HepG2 (cell line): ENCODE results near the gene DLL3. TPM values are rescaled to one million over a fixed set of nuclear protein-coding genes. Genes with fewer than 3 reads are reported as not detected.

ENCODE experiments used
- ATF7 ChIP-seq, 2 experiments: fragments of 450-650 bp in 1 of 2; sonication (generic) in 1 of 2; formaldehyde crosslinking in 1 of 2; IDR thresholded peaks; 2 replicates each; pipeline versions ENCODE4 v1.4.0 to v1.6.1; 2016 to 2020; ENCODE audit warnings: antibody characterized with exemption in 1 of 2, mild to moderate bottlenecking in 1 of 2, missing genetic modification reagents in 1 of 2
- BRD4 ChIP-seq: sonication (generic); formaldehyde crosslinking; IDR thresholded peaks from 2 replicates; pipeline ENCODE4 v1.4.0; 2020; ENCODE audit warnings: missing genetic modification reagents
- CHCHD3 ChIP-seq: sonication (generic); formaldehyde crosslinking; IDR thresholded peaks from 2 replicates; pipeline ENCODE4 v1.8.0; 2022; ENCODE audit warnings: mild to moderate bottlenecking, missing genetic modification reagents, moderate library complexity
- IKZF4 ChIP-seq: sonication (generic); formaldehyde crosslinking; IDR thresholded peaks from 2 replicates; pipeline ENCODE4 v1.5.1; 2020; ENCODE audit warnings: borderline replicate concordance, mild to moderate bottlenecking, low read depth, missing genetic modification reagents; ENCODE audit errors: not compliant biosample characterization
- MIXL1 ChIP-seq: IDR thresholded peaks from 2 replicates; pipeline ENCODE4 v1.6.1; 2016
- NFIC ChIP-seq: IDR thresholded peaks from 2 replicates; pipeline ENCODE4 v1.6.1; 2012; ENCODE audit warnings: mild to moderate bottlenecking, low read length, inconsistent platforms
- SRY ChIP-seq: sonication (generic); formaldehyde crosslinking; IDR thresholded peaks from 2 replicates; pipeline ENCODE4 v1.8.0; 2022; ENCODE audit warnings: mild to moderate bottlenecking, missing genetic modification reagents
- ZNF34 ChIP-seq: sonication (generic); formaldehyde crosslinking; IDR thresholded peaks from 2 replicates; pipeline ENCODE4 v1.4.0; 2020; ENCODE audit warnings: mild to moderate bottlenecking, missing genetic modification reagents, borderline replicate concordance
- polyA plus RNA-seq, 8 experiments: library from polyadenylated mRNA; depleted of rRNA in 3 of 8; stranded (reverse) in 7 of 8; unstranded in 1 of 8; fragments of >200 nt; fragmentation: Illumina TruSeq in 4 of 8; extraction: Trizol in 4 of 8; gene quantifications; 2 replicates each; pipeline versions ENCODE4 v1.2.1 to v1.2.3, GENCODE V29; 2011 to 2016; ENCODE audit warnings: low read depth in 4 of 8, missing spikeins in 1 of 8, mixed read lengths in 1 of 8; ENCODE audit not compliant: insufficient read depth in 1 of 8
- total RNA-seq, 5 experiments: library from RNA; depleted of rRNA; stranded (reverse); fragments of >200 nt; fragmentation: Illumina TruSeq; extraction: Trizol; gene quantifications; 2 replicates each; pipeline ENCODE4 v1.2.3, GENCODE V29; 2016; ENCODE audit warnings: low read depth in 1 of 5
- TF ChIP-seq, protein P1 (sequence below): sonication (generic); formaldehyde crosslinking; IDR thresholded peaks from 2 replicates; pipeline ENCODE4 v1.4.0; 2020; ENCODE audit warnings: missing genetic modification reagents
- TF ChIP-seq, protein P2 (sequence below): sonication (generic); formaldehyde crosslinking; IDR thresholded peaks from 2 replicates; pipeline ENCODE4 v1.4.0; 2020; ENCODE audit warnings: low read depth, missing genetic modification reagents
- TF ChIP-seq, protein P3 (sequence below), 2 experiments: sonication (generic) in 1 of 2; formaldehyde crosslinking in 1 of 2; IDR thresholded peaks; 2 replicates each; pipeline versions ENCODE4 v1.6.1 to v1.9.0; 2014 to 2022; ENCODE audit warnings: antibody characterized with exemption in 1 of 2, borderline replicate concordance in 1 of 2, inconsistent platforms in 1 of 2, low read depth in 1 of 2, missing genetic modification reagents in 1 of 2
- TF ChIP-seq, protein P4 (sequence below): sonication (generic); formaldehyde crosslinking; IDR thresholded peaks from 2 replicates; pipeline ENCODE4 v1.8.1; 2023; ENCODE audit warnings: mild to moderate bottlenecking, missing genetic modification reagents

The DLL3 gene
- total and polyA plus RNA-seq, 2 of the 13 experiments (the other 11 are each of a cell fraction or from before 2014, with no cell fraction given) = 0.35 to 0.55 TPM

DNA sequence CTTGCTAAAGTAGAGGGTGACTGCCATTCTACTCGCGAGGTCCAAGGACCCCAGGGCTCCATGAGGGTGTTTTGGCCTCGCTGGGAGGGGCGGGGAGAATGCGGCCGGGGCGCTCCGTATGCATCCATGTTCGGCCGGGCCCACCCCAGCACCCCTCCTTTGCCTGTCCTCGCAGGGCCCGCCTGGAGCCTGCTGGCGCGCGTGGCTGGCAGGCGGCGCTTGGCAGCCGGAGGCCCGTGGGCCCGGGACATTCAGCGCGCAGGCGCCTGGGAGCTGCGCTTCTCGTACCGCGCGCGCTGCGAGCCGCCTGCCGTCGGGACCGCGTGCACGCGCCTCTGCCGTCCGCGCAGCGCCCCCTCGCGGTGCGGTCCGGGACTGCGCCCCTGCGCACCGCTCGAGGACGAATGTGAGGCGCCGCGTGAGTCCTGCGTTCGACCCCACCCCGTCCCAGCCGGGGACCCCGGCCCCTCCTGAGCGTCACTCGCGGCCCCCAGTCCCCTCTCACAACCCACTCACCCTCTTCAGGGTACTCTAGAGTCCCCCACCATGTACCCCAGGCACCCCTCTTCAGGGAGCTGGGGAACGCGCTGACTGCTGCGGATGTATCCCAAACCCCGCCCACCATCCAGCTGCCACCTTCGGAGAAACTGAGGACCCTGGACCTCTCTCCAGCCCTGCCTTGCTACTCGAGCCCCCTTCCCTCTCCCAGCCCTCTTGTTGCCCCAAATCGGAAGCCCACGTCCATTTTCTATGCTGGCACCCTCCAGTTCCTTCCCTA lies 4.1 kb downstream of the DLL3 start (continued):
- TF ChIP-seq, protein P1, sequence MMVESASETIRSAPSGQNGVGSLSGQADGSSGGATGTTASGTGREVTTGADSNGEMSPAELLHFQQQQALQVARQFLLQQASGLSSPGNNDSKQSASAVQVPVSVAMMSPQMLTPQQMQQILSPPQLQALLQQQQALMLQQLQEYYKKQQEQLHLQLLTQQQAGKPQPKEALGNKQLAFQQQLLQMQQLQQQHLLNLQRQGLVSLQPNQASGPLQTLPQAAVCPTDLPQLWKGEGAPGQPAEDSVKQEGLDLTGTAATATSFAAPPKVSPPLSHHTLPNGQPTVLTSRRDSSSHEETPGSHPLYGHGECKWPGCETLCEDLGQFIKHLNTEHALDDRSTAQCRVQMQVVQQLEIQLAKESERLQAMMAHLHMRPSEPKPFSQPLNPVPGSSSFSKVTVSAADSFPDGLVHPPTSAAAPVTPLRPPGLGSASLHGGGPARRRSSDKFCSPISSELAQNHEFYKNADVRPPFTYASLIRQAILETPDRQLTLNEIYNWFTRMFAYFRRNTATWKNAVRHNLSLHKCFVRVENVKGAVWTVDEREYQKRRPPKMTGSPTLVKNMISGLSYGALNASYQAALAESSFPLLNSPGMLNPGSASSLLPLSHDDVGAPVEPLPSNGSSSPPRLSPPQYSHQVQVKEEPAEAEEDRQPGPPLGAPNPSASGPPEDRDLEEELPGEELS (CRISPR knock-in tag) = 0 out of 2 replicates have a peak, but pooled peaks have one; percentile 28
- TF ChIP-seq SRY (CRISPR knock-in tag) (peak; percentile 99), ATF7 (IDR thresholded peaks at IDR 0.05) (no peak), ATF7 (CRISPR knock-in tag; IDR thresholded peaks at IDR 0.05) (peak; percentile 74; the same call in 1 of the 2 replicates), BRD4 (CRISPR knock-in tag) (peak; percentile 55; the same call in 1 of the 2 replicates), NFIC (no peak), ZNF34 (CRISPR knock-in tag) (peak; percentile 64; the same call in 1 of the 2 replicates), CHCHD3 (peak; percentile 99), IKZF4 (CRISPR knock-in tag) (peak; percentile 99), MIXL1 (peak; percentile 83)
- TF ChIP-seq, protein P2, sequence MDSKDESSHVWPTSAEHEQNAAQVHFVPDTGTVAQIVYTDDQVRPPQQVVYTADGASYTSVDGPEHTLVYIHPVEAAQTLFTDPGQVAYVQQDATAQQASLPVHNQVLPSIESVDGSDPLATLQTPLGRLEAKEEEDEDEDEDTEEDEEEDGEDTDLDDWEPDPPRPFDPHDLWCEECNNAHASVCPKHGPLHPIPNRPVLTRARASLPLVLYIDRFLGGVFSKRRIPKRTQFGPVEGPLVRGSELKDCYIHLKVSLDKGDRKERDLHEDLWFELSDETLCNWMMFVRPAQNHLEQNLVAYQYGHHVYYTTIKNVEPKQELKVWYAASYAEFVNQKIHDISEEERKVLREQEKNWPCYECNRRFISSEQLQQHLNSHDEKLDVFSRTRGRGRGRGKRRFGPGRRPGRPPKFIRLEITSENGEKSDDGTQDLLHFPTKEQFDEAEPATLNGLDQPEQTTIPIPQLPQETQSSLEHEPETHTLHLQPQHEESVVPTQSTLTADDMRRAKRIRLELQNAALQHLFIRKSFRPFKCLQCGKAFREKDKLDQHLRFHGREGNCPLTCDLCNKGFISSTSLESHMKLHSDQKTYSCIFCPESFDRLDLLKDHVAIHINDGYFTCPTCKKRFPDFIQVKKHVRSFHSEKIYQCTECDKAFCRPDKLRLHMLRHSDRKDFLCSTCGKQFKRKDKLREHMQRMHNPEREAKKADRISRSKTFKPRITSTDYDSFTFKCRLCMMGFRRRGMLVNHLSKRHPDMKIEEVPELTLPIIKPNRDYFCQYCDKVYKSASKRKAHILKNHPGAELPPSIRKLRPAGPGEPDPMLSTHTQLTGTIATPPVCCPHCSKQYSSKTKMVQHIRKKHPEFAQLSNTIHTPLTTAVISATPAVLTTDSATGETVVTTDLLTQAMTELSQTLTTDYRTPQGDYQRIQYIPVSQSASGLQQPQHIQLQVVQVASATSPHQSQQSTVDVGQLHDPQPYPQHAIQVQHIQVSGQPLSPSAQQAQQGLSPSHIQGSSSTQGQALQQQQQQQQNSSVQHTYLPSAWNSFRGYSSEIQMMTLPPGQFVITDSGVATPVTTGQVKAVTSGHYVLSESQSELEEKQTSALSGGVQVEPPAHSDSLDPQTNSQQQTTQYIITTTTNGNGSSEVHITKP (CRISPR knock-in tag) = no peak
- TF ChIP-seq, protein P3, sequence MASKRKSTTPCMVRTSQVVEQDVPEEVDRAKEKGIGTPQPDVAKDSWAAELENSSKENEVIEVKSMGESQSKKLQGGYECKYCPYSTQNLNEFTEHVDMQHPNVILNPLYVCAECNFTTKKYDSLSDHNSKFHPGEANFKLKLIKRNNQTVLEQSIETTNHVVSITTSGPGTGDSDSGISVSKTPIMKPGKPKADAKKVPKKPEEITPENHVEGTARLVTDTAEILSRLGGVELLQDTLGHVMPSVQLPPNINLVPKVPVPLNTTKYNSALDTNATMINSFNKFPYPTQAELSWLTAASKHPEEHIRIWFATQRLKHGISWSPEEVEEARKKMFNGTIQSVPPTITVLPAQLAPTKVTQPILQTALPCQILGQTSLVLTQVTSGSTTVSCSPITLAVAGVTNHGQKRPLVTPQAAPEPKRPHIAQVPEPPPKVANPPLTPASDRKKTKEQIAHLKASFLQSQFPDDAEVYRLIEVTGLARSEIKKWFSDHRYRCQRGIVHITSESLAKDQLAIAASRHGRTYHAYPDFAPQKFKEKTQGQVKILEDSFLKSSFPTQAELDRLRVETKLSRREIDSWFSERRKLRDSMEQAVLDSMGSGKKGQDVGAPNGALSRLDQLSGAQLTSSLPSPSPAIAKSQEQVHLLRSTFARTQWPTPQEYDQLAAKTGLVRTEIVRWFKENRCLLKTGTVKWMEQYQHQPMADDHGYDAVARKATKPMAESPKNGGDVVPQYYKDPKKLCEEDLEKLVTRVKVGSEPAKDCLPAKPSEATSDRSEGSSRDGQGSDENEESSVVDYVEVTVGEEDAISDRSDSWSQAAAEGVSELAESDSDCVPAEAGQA (IDR thresholded peaks at IDR 0.05; ENCODE audit: low read depth) = 0 out of 2 replicates have a peak, but pooled peaks have one; percentile 13
- TF ChIP-seq, protein P3 (CRISPR knock-in tag; IDR thresholded peaks at IDR 0.05; ENCODE audit: borderline replicate concordance) = peak; percentile 99
- TF ChIP-seq, protein P4, sequence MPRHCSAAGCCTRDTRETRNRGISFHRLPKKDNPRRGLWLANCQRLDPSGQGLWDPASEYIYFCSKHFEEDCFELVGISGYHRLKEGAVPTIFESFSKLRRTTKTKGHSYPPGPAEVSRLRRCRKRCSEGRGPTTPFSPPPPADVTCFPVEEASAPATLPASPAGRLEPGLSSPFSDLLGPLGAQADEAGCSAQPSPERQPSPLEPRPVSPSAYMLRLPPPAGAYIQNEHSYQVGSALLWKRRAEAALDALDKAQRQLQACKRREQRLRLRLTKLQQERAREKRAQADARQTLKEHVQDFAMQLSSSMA (CRISPR knock-in tag) = peak; percentile 97
